MG63 (cell line): Measurements from ENCODE around the gene PLD1. TPM values are rescaled to one million over a fixed set of nuclear protein-coding genes. Genes with fewer than 3 reads are reported as not detected.

Source experiments
- DNase-seq: peaks from one replicate; pipeline ENCODE4 v3.0.0-alpha.2; 2020
- H3K27me3 ChIP-seq: fragments of 250-450 bp; sonication (Bioruptor Pico); 2 replicates; pipeline ENCODE4 v1.5.1; 2020; ENCODE audit warnings: mild to moderate bottlenecking, moderate library complexity
- H3K36me3 ChIP-seq: fragments of 250-450 bp; sonication (Bioruptor Pico); 2 replicates; pipeline ENCODE4 v1.5.1; 2020; ENCODE audit warnings: mild to moderate bottlenecking, moderate library complexity
- H3K4me3 ChIP-seq: fragments of 250-450 bp; sonication (Bioruptor Pico); 2 replicates; pipeline ENCODE4 v1.5.1; 2020; ENCODE audit warnings: mild to moderate bottlenecking, moderate library complexity
- H3K9me3 ChIP-seq: fragments of 250-450 bp; sonication (Bioruptor Pico); 2 replicates; pipeline ENCODE4 v1.5.1; 2020; ENCODE audit warnings: mild to moderate bottlenecking, moderate library complexity
- total RNA-seq: library from RNA; depleted of rRNA; stranded (reverse); fragments of >200 nt; shearing (Covaris generic); gene quantifications from 2 replicates; pipeline ENCODE4 v1.2.3, GENCODE V29; 2014; ENCODE audit warnings: low replicate concordance

PLD1 gene
- total RNA-seq, 1 experiment from 2014 or later = 3.2 TPM

- no peak for DNase-seq
- H3K27me3 ChIP-seq = no peaks in the 10 kb centered on the region
- no peaks in the 10 kb centered on the region for H3K36me3 ChIP-seq
- no peaks in the 10 kb centered on the region for H3K9me3 ChIP-seq
- no peak overlapping the region for H3K4me3 ChIP-seq
Measured at GRCh38 chr3:171620825-171621434, 189.4 kb downstream of the PLD1 start.

- no peak for DNase-seq
- H3K36me3 ChIP-seq = no peaks in the 10 kb centered on the region
- H3K9me3 ChIP-seq = no peaks in the 10 kb centered on the region
- H3K4me3 ChIP-seq = no peak overlapping the region
- H3K27me3 ChIP-seq = no peaks in the 10 kb centered on the region
Measured at GRCh38 chr3:171616798-171617197, 193.5 kb downstream of the PLD1 start.

GRCh38 chr3:171615686-171616085 lies 194.6 kb downstream of the PLD1 start:
- no peaks in the 10 kb centered on the region for H3K36me3 ChIP-seq
- H3K9me3 ChIP-seq = no peaks in the 10 kb centered on the region
- no peak for DNase-seq
- H3K4me3 ChIP-seq = no peak overlapping the region
- H3K27me3 ChIP-seq = no peaks in the 10 kb centered on the region

- Histone ChIP-seq H3K36me3 (no peaks in the 10 kb centered on the region), H3K4me3 (no peak overlapping the region), H3K9me3 (no peaks in the 10 kb centered on the region), H3K27me3 (no peaks in the 10 kb centered on the region)
- no peak for DNase-seq
Measured at GRCh38 chr3:171615281-171615680, 195.0 kb downstream of the PLD1 start.

- H3K36me3 ChIP-seq = no peaks in the 10 kb centered on the region
- H3K4me3 ChIP-seq = no peak overlapping the region
- DNase-seq = no peak
- H3K27me3 ChIP-seq = peaks cover 6% of the 10 kb centered on the region; the same call in 1 of the 2 replicates
- no peaks in the 10 kb centered on the region for H3K9me3 ChIP-seq
Measured at GRCh38 chr3:171614318-171614921, 195.9 kb downstream of the PLD1 start.

GRCh38 chr3:171607452-171607851 lies 202.8 kb downstream of the PLD1 start:
- peaks cover 6% of the 10 kb centered on the region; the same call in 1 of the 2 replicates for H3K27me3 ChIP-seq
- H3K9me3 ChIP-seq = no peaks in the 10 kb centered on the region
- DNase-seq = no peak
- no peak overlapping the region for H3K4me3 ChIP-seq
- no peaks in the 10 kb centered on the region for H3K36me3 ChIP-seq

- no peak for DNase-seq
Measured at GRCh38 chr3:171606151-171606751, 204.0 kb downstream of the PLD1 start.

GRCh38 chr3:171604370-171604769 lies 205.9 kb downstream of the PLD1 start:
- Histone ChIP-seq H3K4me3 (no peak overlapping the region), H3K9me3 (no peaks in the 10 kb centered on the region), H3K36me3 (no peaks in the 10 kb centered on the region), H3K27me3 (no peaks in the 10 kb centered on the region; the same call in 1 of the 2 replicates)
- DNase-seq = no peak

More at GRCh38 chr3:171606151-171606751, 204.0 kb downstream of the PLD1 start:
- peaks cover 6% of the 10 kb centered on the region; the same call in 1 of the 2 replicates for H3K27me3 ChIP-seq
- no peak overlapping the region for H3K4me3 ChIP-seq
- no peaks in the 10 kb centered on the region for H3K36me3 ChIP-seq
- no peaks in the 10 kb centered on the region for H3K9me3 ChIP-seq

- no peaks in the 10 kb centered on the region for H3K36me3 ChIP-seq
- H3K9me3 ChIP-seq = no peaks in the 10 kb centered on the region
- H3K4me3 ChIP-seq = no peak overlapping the region
- no peak for DNase-seq
- no peaks in the 10 kb centered on the region for H3K27me3 ChIP-seq
Measured at GRCh38 chr3:171602072-171602471, 208.2 kb downstream of the PLD1 start.

- no peaks in the 10 kb centered on the region for H3K9me3 ChIP-seq
- no peaks in the 10 kb centered on the region for H3K27me3 ChIP-seq
- no peaks in the 10 kb centered on the region for H3K36me3 ChIP-seq
- no peak overlapping the region for H3K4me3 ChIP-seq
- no peak for DNase-seq
Measured at GRCh38 chr3:171600030-171600429, 210.3 kb downstream of the PLD1 start.

GRCh38 chr3:171598990-171599389 lies 211.3 kb downstream of the PLD1 start:
- no peak for DNase-seq
- no peaks in the 10 kb centered on the region for H3K9me3 ChIP-seq
- no peak overlapping the region for H3K4me3 ChIP-seq
- H3K36me3 ChIP-seq = no peaks in the 10 kb centered on the region
- no peaks in the 10 kb centered on the region for H3K27me3 ChIP-seq

- H3K9me3 ChIP-seq = no peaks in the 10 kb centered on the region
- no peaks in the 10 kb centered on the region for H3K27me3 ChIP-seq
- no peak overlapping the region for H3K4me3 ChIP-seq
- no peak for DNase-seq
- no peaks in the 10 kb centered on the region for H3K36me3 ChIP-seq
Measured at GRCh38 chr3:171592786-171593185, 217.5 kb downstream of the PLD1 start.

- no peaks in the 10 kb centered on the region for H3K27me3 ChIP-seq
- no peak overlapping the region for H3K4me3 ChIP-seq
- DNase-seq = no peak
- no peaks in the 10 kb centered on the region for H3K36me3 ChIP-seq
- H3K9me3 ChIP-seq = no peaks in the 10 kb centered on the region
Measured at GRCh38 chr3:171591070-171591469, 219.2 kb downstream of the PLD1 start.

GRCh38 chr3:171586274-171586673 lies 224.0 kb downstream of the PLD1 start:
- no peak overlapping the region for H3K4me3 ChIP-seq
- H3K36me3 ChIP-seq = no peaks in the 10 kb centered on the region
- no peaks in the 10 kb centered on the region for H3K27me3 ChIP-seq
- no peaks in the 10 kb centered on the region for H3K9me3 ChIP-seq
- no peak for DNase-seq

- Histone ChIP-seq H3K4me3 (no peak overlapping the region), H3K9me3 (no peaks in the 10 kb centered on the region), H3K27me3 (no peaks in the 10 kb centered on the region), H3K36me3 (no peaks in the 10 kb centered on the region)
- no peak for DNase-seq
Measured at GRCh38 chr3:171585039-171585438, 225.2 kb downstream of the PLD1 start.

- no peaks in the 10 kb centered on the region for H3K9me3 ChIP-seq
- H3K27me3 ChIP-seq = no peaks in the 10 kb centered on the region
- H3K36me3 ChIP-seq = no peaks in the 10 kb centered on the region
- DNase-seq = no peak
- no peak overlapping the region for H3K4me3 ChIP-seq
Measured at GRCh38 chr3:171584100-171584499, 226.2 kb downstream of the PLD1 start.

GRCh38 chr3:171574556-171575240 lies 235.6 kb downstream of the PLD1 start:
- no peak for DNase-seq
- Histone ChIP-seq H3K4me3 (no peak overlapping the region), H3K9me3 (no peaks in the 10 kb centered on the region), H3K27me3 (peaks cover 15% of the 10 kb centered on the region), H3K36me3 (no peaks in the 10 kb centered on the region)
